Cardiac muscle cell (in vitro differentiated cells and primary cell): ENCODE data around the gene MYPN. TPM values are rescaled to one million over a fixed set of nuclear protein-coding genes. Genes with fewer than 3 reads are reported as not detected.
A peak's percentile ranks its signal among the peaks of the same experiment; 100 is the strongest.

Experiments used
- DNase-seq, 2 donors: peaks; one replicate each; pipeline versions ENCODE4 v3.0.0 to v3.0.0-alpha.2; 2010 to 2017; ENCODE audit warnings: low read depth in 1 of 2, low spot score in 1 of 2
- H3K27ac ChIP-seq: fragments of 200-600 bp; sonication (generic); 2 replicates; pipeline ENCODE4 v1.5.1; 2016
- H3K27me3 ChIP-seq: fragments of 200-600 bp; sonication (generic); 2 replicates; pipeline ENCODE4 v1.6.0; 2016; ENCODE audit warnings: control low read depth
- H3K36me3 ChIP-seq: fragments of 200-600 bp; sonication (generic); 2 replicates; pipeline ENCODE4 v1.5.1; 2016; ENCODE audit warnings: control low read depth
- H3K4me1 ChIP-seq: fragments of 200-600 bp; sonication (generic); 2 replicates; pipeline ENCODE4 v1.8.1; 2017; ENCODE audit warnings: low read depth, mild to moderate bottlenecking, mixed run types
- H3K4me3 ChIP-seq: fragments of 200-600 bp; sonication (generic); 2 replicates; pipeline ENCODE4 v1.5.1; 2016; ENCODE audit warnings: mild to moderate bottlenecking
- H3K9me3 ChIP-seq: fragments of 200-600 bp; sonication (generic); 2 replicates; pipeline ENCODE4 v1.5.1; 2017; ENCODE audit warnings: low read depth, mild to moderate bottlenecking, control low read depth
- polyA plus RNA-seq: library from polyadenylated mRNA; unstranded; fragments of >200 nt; fragmentation: Nextera tagmentation; extraction: Ambion mirVana; gene quantifications from 2 replicates; pipeline ENCODE4 v1.2.1, GENCODE V29; 2016
- total RNA-seq: library from RNA; depleted of rRNA; stranded (reverse); fragments of >200 nt; gene quantifications from 2 replicates; pipeline ENCODE4 v1.2.3, GENCODE V29; 2016
- TF ChIP-seq, protein P1 (sequence below): IDR thresholded peaks from 2 replicates; pipeline ENCODE4 v1.5.1; 2012; ENCODE audit warnings: low read depth, mild to moderate bottlenecking, low read length

The MYPN gene
- total and polyA plus RNA-seq, 2 experiments from 2014 or later = 3.9 TPM

DNA sequence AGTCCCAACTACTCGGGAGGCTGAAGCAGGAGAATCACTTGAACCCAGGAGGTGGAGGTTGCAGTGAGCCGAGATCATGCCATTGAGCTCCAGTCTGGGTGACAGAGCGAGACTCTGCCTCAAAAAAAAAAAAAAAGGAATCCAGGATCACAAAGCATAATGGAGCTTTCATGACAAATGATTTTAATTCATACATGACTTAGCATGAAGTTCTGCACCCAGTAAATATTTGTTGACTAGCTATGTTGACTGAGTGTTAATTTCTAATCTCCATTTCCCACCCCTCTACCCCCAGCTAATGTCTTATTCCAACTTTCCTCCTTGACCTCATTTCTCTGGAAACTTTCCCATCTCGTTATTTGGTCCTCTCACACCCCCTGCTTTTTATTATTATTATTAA is 69.3 kb downstream of the MYPN start:
- Histone ChIP-seq H3K4me3 (no peak overlapping the region), H3K36me3 (no peaks in the 10 kb centered on the region), H3K4me1 (no peaks in the 10 kb centered on the region), H3K27me3 (no peaks in the 10 kb centered on the region), H3K27ac (no peak overlapping the region), H3K9me3 (no peaks in the 10 kb centered on the region)
- TF ChIP-seq, protein P1, sequence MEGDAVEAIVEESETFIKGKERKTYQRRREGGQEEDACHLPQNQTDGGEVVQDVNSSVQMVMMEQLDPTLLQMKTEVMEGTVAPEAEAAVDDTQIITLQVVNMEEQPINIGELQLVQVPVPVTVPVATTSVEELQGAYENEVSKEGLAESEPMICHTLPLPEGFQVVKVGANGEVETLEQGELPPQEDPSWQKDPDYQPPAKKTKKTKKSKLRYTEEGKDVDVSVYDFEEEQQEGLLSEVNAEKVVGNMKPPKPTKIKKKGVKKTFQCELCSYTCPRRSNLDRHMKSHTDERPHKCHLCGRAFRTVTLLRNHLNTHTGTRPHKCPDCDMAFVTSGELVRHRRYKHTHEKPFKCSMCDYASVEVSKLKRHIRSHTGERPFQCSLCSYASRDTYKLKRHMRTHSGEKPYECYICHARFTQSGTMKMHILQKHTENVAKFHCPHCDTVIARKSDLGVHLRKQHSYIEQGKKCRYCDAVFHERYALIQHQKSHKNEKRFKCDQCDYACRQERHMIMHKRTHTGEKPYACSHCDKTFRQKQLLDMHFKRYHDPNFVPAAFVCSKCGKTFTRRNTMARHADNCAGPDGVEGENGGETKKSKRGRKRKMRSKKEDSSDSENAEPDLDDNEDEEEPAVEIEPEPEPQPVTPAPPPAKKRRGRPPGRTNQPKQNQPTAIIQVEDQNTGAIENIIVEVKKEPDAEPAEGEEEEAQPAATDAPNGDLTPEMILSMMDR = no peak
- DNase-seq = no peak

DNA sequence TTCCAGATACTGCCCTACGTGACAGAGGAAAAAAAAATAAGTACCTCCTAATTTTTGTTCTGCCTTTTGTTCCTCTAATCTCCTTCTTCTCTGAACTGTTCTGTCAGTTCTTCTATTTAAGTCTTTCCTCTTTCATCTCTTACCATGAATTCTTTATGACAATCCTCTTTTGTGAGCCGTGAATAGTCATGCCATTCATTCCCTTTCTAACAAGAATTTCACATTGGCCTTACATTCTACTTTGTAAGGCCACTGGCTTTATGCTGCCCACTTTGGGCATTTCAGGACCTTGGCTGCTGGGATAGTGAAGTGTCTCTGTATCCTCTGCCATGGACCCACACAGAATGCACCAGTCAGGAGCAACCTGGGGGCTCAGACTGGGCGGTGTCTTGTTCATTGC is 69.7 kb downstream of the MYPN start:
- TF ChIP-seq, protein P1 = no peak

DNA sequence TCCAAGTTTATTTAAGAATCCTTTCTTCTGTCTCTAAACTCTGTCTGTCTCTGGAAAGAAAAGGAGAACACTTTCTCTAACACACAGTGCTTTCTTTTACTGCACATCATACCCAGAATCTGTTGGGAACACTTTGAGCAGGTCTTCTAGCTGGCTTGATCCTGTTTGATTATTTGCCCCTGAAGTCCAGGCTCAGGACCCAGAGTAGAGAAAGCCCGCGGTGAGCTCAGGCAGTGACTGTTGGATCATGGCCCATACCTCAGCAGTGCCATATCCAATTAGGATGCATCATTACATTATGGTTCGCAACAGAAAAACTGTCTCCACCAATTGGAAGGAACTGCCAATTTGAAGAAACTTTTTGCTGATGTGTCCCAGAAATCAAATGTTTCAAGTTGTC is 71.2 kb downstream of the MYPN start:
- H3K36me3 ChIP-seq = no peaks in the 10 kb centered on the region
- no peaks in the 10 kb centered on the region for H3K27me3 ChIP-seq
- no peak for DNase-seq
- no peaks in the 10 kb centered on the region for H3K4me1 ChIP-seq
- no peaks in the 10 kb centered on the region for H3K9me3 ChIP-seq
- H3K27ac ChIP-seq = no peak overlapping the region
- H3K4me3 ChIP-seq = no peak overlapping the region
- TF ChIP-seq, protein P1 = no peak

More for the DNA sequence above, 69.7 kb downstream of the MYPN start:
- Histone ChIP-seq H3K4me1 (no peaks in the 10 kb centered on the region), H3K27ac (no peak overlapping the region), H3K4me3 (no peak overlapping the region), H3K36me3 (no peaks in the 10 kb centered on the region), H3K9me3 (no peaks in the 10 kb centered on the region), H3K27me3 (no peaks in the 10 kb centered on the region)
- no peak for DNase-seq

DNA sequence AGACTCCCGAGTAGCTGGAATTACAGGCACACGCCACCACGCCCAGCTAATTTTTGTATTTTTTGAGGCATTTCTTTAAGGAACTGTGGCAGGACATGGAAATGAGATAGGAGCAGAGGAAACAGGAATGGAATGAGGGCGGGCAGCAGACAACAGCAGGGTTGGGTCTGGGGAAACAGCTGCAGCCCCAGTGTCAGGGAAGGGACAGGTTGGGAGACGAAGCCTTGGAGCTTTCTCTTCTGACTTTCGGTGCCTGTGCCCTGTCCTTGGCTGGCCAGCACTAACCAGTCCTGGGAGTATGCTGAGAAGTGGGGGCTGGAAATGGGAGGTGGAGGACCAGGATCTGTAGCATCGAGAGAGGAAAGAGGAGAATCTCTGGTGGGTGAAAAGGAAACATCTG is 75.3 kb downstream of the MYPN start:
- H3K9me3 ChIP-seq = no peaks in the 10 kb centered on the region
- no peak overlapping the region for H3K4me3 ChIP-seq
- TF ChIP-seq, protein P1 = no peak
- H3K4me1 ChIP-seq = no peaks in the 10 kb centered on the region
- no peaks in the 10 kb centered on the region for H3K36me3 ChIP-seq
- peak in 1 of 2 donors; percentile 21 for DNase-seq
- no peak overlapping the region for H3K27ac ChIP-seq
- H3K27me3 ChIP-seq = no peaks in the 10 kb centered on the region

DNA sequence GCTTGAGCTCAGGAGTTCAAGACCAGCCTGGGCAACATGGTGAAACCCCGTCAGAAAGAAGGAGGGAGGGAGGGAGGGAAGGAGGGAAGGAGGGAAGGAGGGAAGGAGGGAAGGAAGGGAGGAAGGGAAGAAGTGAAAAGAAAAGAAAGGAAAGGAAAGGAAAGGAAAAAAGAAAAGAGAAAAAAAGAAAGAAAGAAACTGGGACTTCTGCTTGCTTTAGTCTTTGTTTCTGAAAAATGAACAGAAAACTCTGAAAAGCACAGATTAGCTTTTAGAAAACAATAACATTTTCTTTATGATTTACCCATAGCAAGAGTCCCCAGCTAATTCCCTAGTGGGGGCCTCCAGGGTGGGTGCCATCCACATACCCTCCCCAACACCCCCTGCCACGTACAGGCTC is 75.8 kb downstream of the MYPN start:
- no peaks in the 10 kb centered on the region for H3K27me3 ChIP-seq
- TF ChIP-seq, protein P1 = no peak

DNA sequence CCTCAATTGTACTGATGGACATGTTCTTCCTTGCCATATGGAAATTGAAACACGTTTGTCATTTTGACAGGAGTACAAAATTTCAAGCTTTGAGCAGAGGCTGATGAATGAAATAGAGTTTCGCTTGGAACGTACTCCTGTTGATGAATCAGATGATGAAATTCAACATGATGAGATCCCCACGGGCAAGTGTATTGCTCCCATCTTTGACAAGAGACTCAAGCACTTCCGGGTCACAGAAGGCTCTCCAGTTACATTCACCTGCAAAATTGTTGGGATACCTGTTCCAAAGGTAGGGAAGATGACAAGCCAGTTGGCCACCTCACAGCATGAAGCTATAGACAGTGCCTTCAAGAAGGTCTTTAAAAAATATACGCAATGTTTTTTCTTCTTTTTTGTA is 79.5 kb downstream of the MYPN start:
- H3K4me3 ChIP-seq = no peak overlapping the region

More for the DNA sequence above, 75.8 kb downstream of the MYPN start:
- Histone ChIP-seq H3K27ac (no peak overlapping the region), H3K4me3 (no peak overlapping the region), H3K9me3 (no peaks in the 10 kb centered on the region), H3K36me3 (no peaks in the 10 kb centered on the region), H3K4me1 (no peaks in the 10 kb centered on the region)
- DNase-seq = no peak

More for the DNA sequence above, 79.5 kb downstream of the MYPN start:
- TF ChIP-seq, protein P1 = no peak
- Histone ChIP-seq H3K9me3 (no peaks in the 10 kb centered on the region), H3K27ac (no peak overlapping the region), H3K4me1 (no peaks in the 10 kb centered on the region), H3K27me3 (no peaks in the 10 kb centered on the region), H3K36me3 (no peaks in the 10 kb centered on the region)
- no peak for DNase-seq
